ENCODE data around the gene SAFB2.

SAFB2 gene

DNA sequence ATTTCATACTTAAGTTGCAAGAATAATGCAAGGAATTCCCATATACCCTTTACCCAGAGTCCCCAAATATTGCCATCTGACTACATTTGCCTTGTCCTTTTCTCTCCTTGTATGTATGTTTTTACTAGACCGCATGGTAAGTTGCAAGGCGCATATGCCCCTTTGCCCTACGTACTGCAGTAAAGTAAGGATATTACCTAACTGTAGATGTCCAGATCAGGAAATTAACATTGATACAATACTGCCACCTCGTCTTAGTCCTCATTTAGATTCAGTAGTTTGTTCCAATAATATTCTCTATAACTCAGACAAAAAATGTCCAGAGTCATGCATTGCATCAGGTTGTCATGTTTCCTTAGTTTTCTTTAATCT, 9.7 kb upstream of the SAFB2 start:
- no peak for TF ChIP-seq CTCF (IDR thresholded peaks at IDR 0.05)
- Mint-ChIP-seq H3K4me3 (no peak overlapping the region), H3K4me1 (peaks cover 33% of the 10 kb centered on the region), H3K36me3 (ENCODE audit: low read depth) (peaks cover 76% of the 10 kb centered on the region), H3K9me3 (no peaks in the 10 kb centered on the region), H3K27ac (peak overlapping the region; percentile 20), H3K27me3 (ENCODE audit: low read depth, poor library complexity) (peaks cover 3% of the 10 kb centered on the region)
- no peak for DNase-seq

GRCh38 chr19:5631567-5632240, 9.1 kb upstream of the SAFB2 start:
- DNase-seq: no peak
- Mint-ChIP-seq H3K4me3 (no peak overlapping the region), H3K9me3 (no peaks in the 10 kb centered on the region), H3K4me1 (peaks cover 36% of the 10 kb centered on the region), H3K36me3 (ENCODE audit: low read depth) (peaks cover 77% of the 10 kb centered on the region), H3K27me3 (ENCODE audit: low read depth, poor library complexity) (peaks cover 3% of the 10 kb centered on the region), H3K27ac (peak overlapping the region; percentile 1)
- TF ChIP-seq CTCF (IDR thresholded peaks at IDR 0.05): no peak

DNA sequence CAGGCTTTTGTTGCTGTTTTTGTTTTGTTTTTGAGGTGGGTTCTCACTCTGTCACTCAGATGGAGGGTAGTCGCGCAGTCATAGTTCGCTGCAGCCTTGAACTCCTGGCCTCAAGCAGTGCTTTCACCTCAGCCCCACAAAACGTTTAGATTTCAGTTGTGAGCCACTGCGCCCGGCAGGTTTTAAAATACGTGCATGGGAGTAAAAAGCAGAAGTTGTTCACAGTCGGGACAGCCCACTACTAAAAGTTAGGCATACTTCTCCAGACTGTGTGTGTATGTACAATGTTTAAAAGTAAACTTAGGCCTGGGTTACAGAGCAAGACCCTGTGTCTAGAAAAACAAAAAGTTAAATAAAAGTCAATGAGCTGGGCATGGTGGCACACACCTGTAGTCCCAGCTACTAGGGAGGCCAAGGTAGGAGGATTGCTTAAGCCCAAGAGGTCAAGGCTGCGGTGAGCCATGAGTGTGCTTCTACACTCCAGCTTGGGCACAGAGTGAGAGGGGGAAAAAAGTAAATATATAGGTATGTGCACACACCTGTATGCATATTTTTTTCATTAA, 6.4 kb upstream of the SAFB2 start:
- TF ChIP-seq CTCF (IDR thresholded peaks at IDR 0.05): no peak
- H3K4me3 Mint-ChIP-seq: no peak overlapping the region
- peak overlapping the region; percentile 32 for H3K27ac Mint-ChIP-seq
- H3K27me3 Mint-ChIP-seq (ENCODE audit: low read depth, poor library complexity): peaks cover 3% of the 10 kb centered on the region
- peaks cover 61% of the 10 kb centered on the region for H3K4me1 Mint-ChIP-seq
- H3K9me3 Mint-ChIP-seq: no peaks in the 10 kb centered on the region
- H3K36me3 Mint-ChIP-seq (ENCODE audit: low read depth): peaks cover 75% of the 10 kb centered on the region
- no peak for DNase-seq

DNA sequence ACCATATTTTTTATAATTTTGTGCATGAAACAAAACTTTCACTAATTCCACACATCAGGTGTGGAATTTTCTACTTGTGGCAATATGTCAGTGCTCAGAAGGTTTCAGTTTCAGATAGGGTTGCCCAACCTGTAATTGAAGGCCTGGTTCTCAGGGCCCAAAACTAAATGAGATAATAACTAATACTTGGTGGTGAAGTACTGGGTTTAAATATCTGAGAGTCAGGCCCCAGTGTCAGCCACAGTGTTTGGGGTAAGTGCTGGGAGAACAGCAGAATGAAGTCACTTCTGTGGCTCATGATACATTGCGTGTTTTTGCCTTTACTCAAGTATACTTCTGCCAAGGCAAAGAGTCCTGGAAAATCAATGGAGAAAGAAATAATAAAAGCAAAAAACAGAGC, 5.9 kb upstream of the SAFB2 start:
- H3K36me3 Mint-ChIP-seq (ENCODE audit: low read depth): peaks cover 74% of the 10 kb centered on the region
- no peaks in the 10 kb centered on the region for H3K9me3 Mint-ChIP-seq
- peaks cover 3% of the 10 kb centered on the region for H3K27me3 Mint-ChIP-seq (ENCODE audit: low read depth, poor library complexity)
- no peak overlapping the region for H3K4me3 Mint-ChIP-seq
- H3K4me1 Mint-ChIP-seq: peaks cover 61% of the 10 kb centered on the region
- H3K27ac Mint-ChIP-seq: peak overlapping the region; percentile 32
- no peak for TF ChIP-seq CTCF (IDR thresholded peaks at IDR 0.05)
- no peak for DNase-seq

GRCh38 chr19:5627395-5627904, 4.9 kb upstream of the SAFB2 start:
- Mint-ChIP-seq H3K9me3 (peaks cover 3% of the 10 kb centered on the region), H3K27me3 (ENCODE audit: low read depth, poor library complexity) (peaks cover 10% of the 10 kb centered on the region), H3K4me3 (peak overlapping the region; percentile 41), H3K36me3 (ENCODE audit: low read depth) (peaks cover 69% of the 10 kb centered on the region), H3K4me1 (peaks cover 63% of the 10 kb centered on the region), H3K27ac (peak overlapping the region; percentile 86)
- TF ChIP-seq CTCF (IDR thresholded peaks at IDR 0.05): no peak
- peak; percentile 39 for DNase-seq

DNA sequence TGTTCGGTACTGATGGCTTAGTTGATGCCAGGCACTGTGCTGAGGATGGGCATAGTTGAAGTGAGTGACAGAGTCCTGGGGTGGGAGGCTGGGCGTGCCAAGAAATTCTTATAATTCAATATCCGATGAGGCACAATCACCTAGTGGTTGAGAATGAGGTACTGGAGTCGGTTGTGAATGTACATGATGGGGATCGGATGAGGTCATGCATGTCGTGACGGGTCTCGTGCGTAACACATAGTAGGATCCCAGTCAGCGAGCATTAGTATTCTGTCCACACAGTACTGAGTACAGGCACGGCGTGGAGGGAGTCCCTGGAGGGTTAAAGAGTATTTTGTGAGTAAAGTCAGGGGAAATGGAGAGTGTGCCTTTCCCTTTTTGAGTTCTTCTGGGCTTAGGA, 3.1 kb upstream of the SAFB2 start:
- H3K36me3 Mint-ChIP-seq (ENCODE audit: low read depth): peaks cover 58% of the 10 kb centered on the region
- no peak for TF ChIP-seq CTCF (IDR thresholded peaks at IDR 0.05)

More for the DNA sequence above, 3.1 kb upstream of the SAFB2 start:
- Mint-ChIP-seq H3K4me3 (peak overlapping the region; percentile 100), H3K4me1 (peaks cover 64% of the 10 kb centered on the region), H3K27me3 (ENCODE audit: low read depth, poor library complexity) (peaks cover 12% of the 10 kb centered on the region), H3K27ac (peak overlapping the region; percentile 96), H3K9me3 (peaks cover 3% of the 10 kb centered on the region)
- DNase-seq: no peak

Data from nephron progenitor cell (in vitro differentiated cells).